Upper lobe of right lung (tissue), 1 donor: Measurements from ENCODE around the gene CGNL1. TPM values are rescaled to one million over a fixed set of nuclear protein-coding genes. Genes with fewer than 3 reads are reported as not detected.

Experiments used
- ATAC-seq: fragments of 200-7000 bp; cut with Tn5 transposase; one replicate; pipeline ENCODE4 v1.9.1; 2020; ENCODE audit warnings: mild to moderate bottlenecking, moderate library complexity
- DNase-seq: peaks from one replicate; pipeline ENCODE4 v3.0.0-alpha.2; 2020
- H3K27ac ChIP-seq: fragments of 200-600 bp; one replicate; pipeline ENCODE4 v1.8.0; 2022
- H3K27me3 ChIP-seq: fragments of 200-600 bp; one replicate; pipeline ENCODE4 v1.8.0; 2022; ENCODE audit warnings: mild to moderate bottlenecking
- H3K36me3 ChIP-seq: fragments of 200-600 bp; one replicate; pipeline ENCODE4 v1.8.0; 2022
- H3K4me1 ChIP-seq: fragments of 200-600 bp; one replicate; pipeline ENCODE4 v1.8.0; 2022
- H3K4me3 ChIP-seq: fragments of 200-600 bp; one replicate; pipeline ENCODE4 v1.8.0; 2022; ENCODE audit warnings: mild to moderate bottlenecking
- H3K9me3 ChIP-seq: fragments of 200-600 bp; one replicate; pipeline ENCODE4 v1.8.0; 2022
- CTCF ChIP-seq: fragments of 200-600 bp; IDR thresholded peaks from one replicate; pipeline ENCODE4 v1.8.0; 2022; ENCODE audit warnings: antibody characterized with exemption
- intact Hi-C: fragments of 100-400 bp; cut with DNase I; formaldehyde crosslinking; loops from one replicate; pipeline ENCODE4 v1.11.0; 2022
- total RNA-seq: library from RNA; stranded (reverse); fragmentation: NEBNext Ultra II Directional; extraction: Animal tissue kit (Norgen Biotek cat#: 25700); gene quantifications from one replicate; pipeline ENCODE4 v1.2.1, GENCODE V29; 2021
- donor health status: DM: no; HTN: yes; CAD: no; lungs with severe emphysema.

The CGNL1 gene
- total RNA-seq, 1 donor from 2014 or later: 54.9 TPM

DNA sequence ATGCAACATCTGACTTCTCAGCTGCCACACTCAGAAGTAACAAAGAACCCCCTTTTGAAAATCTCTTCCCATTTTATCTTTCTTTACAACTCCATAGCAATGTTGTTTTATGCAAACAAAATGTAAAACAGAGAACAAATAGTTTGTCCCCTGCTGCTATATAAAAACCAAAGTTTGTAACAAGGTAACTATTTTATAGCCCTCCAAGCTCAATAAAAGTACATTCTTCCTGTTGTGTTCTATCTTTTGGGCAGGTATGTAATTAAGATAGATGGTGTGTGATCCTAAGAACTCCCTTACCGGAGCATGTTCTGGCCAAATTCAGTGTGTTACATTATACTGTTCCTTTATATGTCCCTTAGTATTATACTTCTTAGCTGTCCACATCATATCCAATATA is 12.6 kb upstream of the CGNL1 start:
- Histone ChIP-seq H3K27ac (no peak overlapping the region), H3K4me3 (no peak overlapping the region), H3K9me3 (no peaks in the 10 kb centered on the region), H3K4me1 (no peaks in the 10 kb centered on the region), H3K27me3 (no peaks in the 10 kb centered on the region), H3K36me3 (no peaks in the 10 kb centered on the region)
- intact Hi-C loops: no loop called here
- no peak for TF ChIP-seq CTCF
- ATAC-seq (no peak), DNase-seq (no peak)

DNA sequence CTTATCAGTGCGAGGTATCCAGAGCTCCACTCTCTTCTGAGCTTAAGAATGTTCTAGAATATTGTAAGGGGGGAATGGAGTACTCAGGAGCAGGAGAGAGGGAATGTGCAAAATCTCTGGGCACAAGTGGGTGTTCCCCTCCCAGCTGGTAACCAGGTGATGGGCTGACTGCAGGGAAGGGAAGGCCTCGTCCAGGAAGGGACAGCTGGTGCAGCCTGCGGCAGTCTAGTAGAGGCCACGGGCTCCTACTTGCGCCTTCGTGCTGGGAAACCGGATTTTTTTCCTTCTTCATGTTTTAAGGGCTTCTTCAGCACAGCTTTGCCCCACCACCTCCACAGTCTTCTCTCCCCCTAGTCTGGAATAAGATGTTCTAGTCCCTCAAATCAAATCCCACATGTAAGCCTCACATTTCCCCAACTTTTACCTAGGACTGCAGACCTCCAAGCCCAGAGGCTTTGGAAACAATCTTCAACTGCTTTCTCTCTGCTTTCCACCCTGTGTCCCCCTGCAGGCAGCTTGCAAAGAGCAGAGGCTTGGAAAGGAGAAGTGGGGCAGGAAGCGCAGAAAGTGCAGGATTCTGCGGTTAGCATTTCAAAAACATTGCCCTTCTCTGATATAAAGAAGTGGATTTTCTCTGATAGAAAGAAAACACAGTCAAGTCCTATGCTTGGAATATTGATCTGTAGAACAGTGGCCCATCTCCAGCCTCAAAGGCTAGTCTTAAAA is 11.9 kb upstream of the CGNL1 start:
- DNase-seq (no peak), ATAC-seq (peak; percentile 61)
- peak; percentile 9 for TF ChIP-seq CTCF
- Histone ChIP-seq H3K9me3 (no peaks in the 10 kb centered on the region), H3K27ac (no peak overlapping the region), H3K36me3 (no peaks in the 10 kb centered on the region), H3K27me3 (no peaks in the 10 kb centered on the region), H3K4me3 (no peak overlapping the region), H3K4me1 (no peaks in the 10 kb centered on the region)
- intact Hi-C loops: no loop called here

GRCh38 chr15:57367556-57367955 is 8.7 kb upstream of the CGNL1 start:
- Histone ChIP-seq H3K27ac (no peak overlapping the region), H3K4me3 (no peak overlapping the region), H3K36me3 (no peaks in the 10 kb centered on the region), H3K9me3 (no peaks in the 10 kb centered on the region), H3K27me3 (no peaks in the 10 kb centered on the region), H3K4me1 (no peaks in the 10 kb centered on the region)
- intact Hi-C loops: no loop called here
- ATAC-seq (no peak), DNase-seq (no peak)
- TF ChIP-seq CTCF: no peak

- ATAC-seq (no peak), DNase-seq (no peak)
- Histone ChIP-seq H3K4me3 (no peak overlapping the region), H3K9me3 (no peaks in the 10 kb centered on the region), H3K36me3 (no peaks in the 10 kb centered on the region), H3K27me3 (no peaks in the 10 kb centered on the region), H3K27ac (no peak overlapping the region), H3K4me1 (no peaks in the 10 kb centered on the region)
- intact Hi-C loops: no loop called here
- no peak for TF ChIP-seq CTCF
Measured at GRCh38 chr15:57370929-57371328, 5.4 kb upstream of the CGNL1 start.

- TF ChIP-seq CTCF: no peak
- H3K4me3 ChIP-seq: no peak overlapping the region
- H3K4me1 ChIP-seq: no peaks in the 10 kb centered on the region
- H3K36me3 ChIP-seq: no peaks in the 10 kb centered on the region
- no peaks in the 10 kb centered on the region for H3K9me3 ChIP-seq
- no peak for ATAC-seq
- no peak for DNase-seq
- H3K27me3 ChIP-seq: peaks cover 6% of the 10 kb centered on the region
- no peak overlapping the region for H3K27ac ChIP-seq
- intact Hi-C loops: no loop called here
Measured at GRCh38 chr15:57373251-57373881, 2.9 kb upstream of the CGNL1 start.
